B cell (primary cell): ENCODE measurements around the gene CFAP97D2. TPM values are rescaled to one million over a fixed set of nuclear protein-coding genes. Genes with fewer than 3 reads are reported as not detected.

Experiments
- ATAC-seq: fragments of 200-7000 bp; cut with Tn5 transposase; one replicate; pipeline ENCODE4 v1.10.0; 2021; ENCODE audit warnings: low read depth, mild to moderate bottlenecking, moderate number of reproducible peaks, moderate library complexity
- CTCF ChIA-PET: fragments of 350-600 bp; sonication (Branson Sonifier 250); formaldehyde crosslinking; loops from one replicate; lab custom pipeline; 2021; ENCODE audit warnings: antibody characterized with exemption, inconsistent platforms; lab: Charles Lee
- POLR2A ChIA-PET: fragments of 350-600 bp; sonication (Branson Sonifier 250); formaldehyde crosslinking; loops from one replicate; lab custom pipeline; 2021; ENCODE audit warnings: antibody characterized with exemption; lab: Charles Lee
- DNase-seq: peaks from one replicate; pipeline ENCODE4 v3.0.0; 2013
- H2AFZ ChIP-seq: 2 replicates; pipeline ENCODE4 v1.6.1; 2012; ENCODE audit warnings: mild to moderate bottlenecking, low read depth, low read length; ENCODE audit not compliant: insufficient read depth, poor library complexity, severe bottlenecking
- H3K27ac ChIP-seq, 2 donors: 1 replicate in 1 of 2; 2 replicates in 1 of 2; pipeline ENCODE4 v1.5.1; 2012 to 2013; ENCODE audit warnings: low read length in 2 of 2, mild to moderate bottlenecking in 2 of 2, moderate library complexity in 1 of 2
- H3K27me3 ChIP-seq, 4 experiments: fragments of 200-600 bp in 1 of 4; sonication (generic) in 1 of 4; replicated peaks in 1 of 4; 1 replicate in 2 of 4; 2 replicates in 2 of 4; pipeline versions ENCODE4 v1.6.1 to v1.7.0; 2013 to 2016; ENCODE audit warnings: low read length in 3 of 4, mild to moderate bottlenecking in 2 of 4, mixed read lengths in 1 of 4, moderate library complexity in 1 of 4; ENCODE audit not compliant: insufficient read depth in 4 of 4, control insufficient read depth in 3 of 4; ENCODE audit errors: control extremely low read depth in 1 of 4
- H3K36me3 ChIP-seq, 2 experiments: replicated peaks in 1 of 2; 1 replicate in 1 of 2; 2 replicates in 1 of 2; pipeline versions ENCODE4 v1.6.1 to v1.7.1; 2013; ENCODE audit warnings: low read length in 1 of 2; ENCODE audit not compliant: insufficient read depth in 2 of 2, control insufficient read depth in 1 of 2; ENCODE audit errors: control extremely low read depth in 1 of 2, extremely low read depth in 1 of 2
- H3K4me1 ChIP-seq, 2 donors: fragments of 200-600 bp in 1 of 2; sonication (generic) in 1 of 2; 1 replicate in 1 of 2; 2 replicates in 1 of 2; pipeline versions ENCODE4 v1.5.1 to v1.6.1; 2013 to 2017; ENCODE audit warnings: low read length in 2 of 2; ENCODE audit not compliant: control insufficient read depth in 2 of 2, insufficient read depth in 2 of 2
- H3K4me2 ChIP-seq: replicated peaks from 2 replicates; pipeline ENCODE3; 2012; ENCODE audit warnings: mild to moderate bottlenecking, low read depth, low read length; ENCODE audit not compliant: poor library complexity, severe bottlenecking
- H3K4me3 ChIP-seq, 5 experiments: fragments of 200-600 bp in 1 of 5; sonication (generic) in 1 of 5; 1 replicate in 3 of 5; 2 replicates in 2 of 5; pipeline versions ENCODE4 v1.5.1 to v1.7.0; 2011 to 2016; ENCODE audit warnings: low read length in 4 of 5, mild to moderate bottlenecking in 4 of 5, low read depth in 2 of 5, control low read depth in 1 of 5, moderate library complexity in 1 of 5; ENCODE audit not compliant: insufficient read depth in 1 of 5; ENCODE audit errors: control extremely low read depth in 1 of 5, extremely low read depth in 1 of 5
- H3K79me2 ChIP-seq: fragments of 200-600 bp; sonication (generic); one replicate; pipeline ENCODE4 v1.6.0; 2016; ENCODE audit warnings: low read length; ENCODE audit not compliant: control insufficient read depth, insufficient read depth
- H3K9ac ChIP-seq: fragments of 200-600 bp; sonication (generic); 2 replicates; pipeline ENCODE4 v1.6.1; 2017; ENCODE audit warnings: mild to moderate bottlenecking, low read length, moderate library complexity
- H3K9me3 ChIP-seq, 3 donors: one replicate each; pipeline versions ENCODE4 v1.6.1 to v1.7.1; 2013; ENCODE audit warnings: low read length in 2 of 3; ENCODE audit not compliant: control insufficient read depth in 2 of 3, insufficient read depth in 1 of 3; ENCODE audit errors: control extremely low read depth in 1 of 3
- H4K20me1 ChIP-seq: 2 replicates; pipeline ENCODE4 v1.6.0; 2012; ENCODE audit warnings: mild to moderate bottlenecking, low read length; ENCODE audit not compliant: insufficient read depth, control insufficient read depth, poor library complexity, severe bottlenecking
- H3K27ac Mint-ChIP-seq: one replicate; pipeline ENCODE4 v1.8.0; 2021; ENCODE audit warnings: mixed read lengths
- H3K27me3 Mint-ChIP-seq: one replicate; pipeline ENCODE4 v1.8.0; 2021; ENCODE audit warnings: mixed read lengths
- H3K4me1 Mint-ChIP-seq: one replicate; pipeline ENCODE4 v1.8.0; 2021; ENCODE audit warnings: mixed read lengths
- H3K4me3 Mint-ChIP-seq: one replicate; pipeline ENCODE4 v1.8.0; 2021; ENCODE audit warnings: mixed read lengths
- H3K9me3 Mint-ChIP-seq: one replicate; pipeline ENCODE4 v1.8.0; 2022; ENCODE audit warnings: mixed read lengths; ENCODE audit not compliant: insufficient read depth
- EZH2 ChIP-seq: IDR thresholded peaks from 2 replicates; pipeline ENCODE4 v1.6.1; 2012; ENCODE audit warnings: borderline replicate concordance, low read depth, mild to moderate bottlenecking, moderate library complexity, low read length; ENCODE audit not compliant: insufficient read depth, poor library complexity, severe bottlenecking
- WGBS: methylation state at CpG from one replicate; pipeline ENCODE4 v1.1.5; 2013; ENCODE audit warnings: missing lambda C conversion rate; ENCODE audit not compliant: insufficient coverage; 5-methylcytosine and 5-hydroxymethylcytosine counted together
- intact Hi-C: fragments of 100-400 bp; cut with micrococcal nuclease; formaldehyde crosslinking; loops from one replicate; pipeline ENCODE4 v1.10.0; 2022
- polyA plus RNA-seq: library from polyadenylated mRNA; depleted of rRNA; stranded (reverse); fragments of >200 nt; gene quantifications from 2 replicates; pipeline ENCODE4 v1.2.3, GENCODE V29; 2012
- total RNA-seq, 2 donors: library from RNA; stranded (reverse); fragments of 120-200 nt in 1 of 2; gene quantifications; 1 replicate in 1 of 2; 2 replicates in 1 of 2; pipeline versions ENCODE4 v1.2.3 to v1.2.4, GENCODE V29; 2013 to 2022
- TF ChIP-seq, protein P1 (sequence below): fragments of 200-600 bp; IDR thresholded peaks from one replicate; pipeline ENCODE4 v1.8.0; 2022; ENCODE audit warnings: antibody characterized with exemption, mild to moderate bottlenecking

Gene CFAP97D2
- total and polyA plus RNA-seq, 2 donors (not counting 1 experiment from before 2014, with no cell fraction given), result 0.09 to 0.22 TPM

DNA sequence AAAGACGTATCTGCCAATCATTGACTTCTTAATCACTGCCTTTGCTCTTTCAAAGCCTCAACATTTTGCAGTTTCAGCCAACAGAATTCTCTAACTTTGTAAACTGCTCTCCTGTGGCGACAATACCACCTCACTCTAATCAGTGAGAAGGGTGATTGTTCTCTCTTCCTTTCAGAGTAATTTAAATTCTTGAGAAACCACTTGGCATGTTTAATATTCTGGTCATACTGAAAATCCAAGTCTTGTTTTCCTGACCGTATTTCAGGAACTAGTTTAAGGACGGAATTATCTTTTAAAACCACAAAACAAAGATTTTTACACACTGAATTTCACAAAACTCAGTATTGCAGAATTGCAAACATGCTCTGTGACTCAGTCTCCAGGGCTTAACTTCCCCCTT, 50.4 kb downstream of the CFAP97D2 start:
- CTCF ChIA-PET, result interaction anchor here (1.0 to 2.2 kb wide), 3 partner anchors 86 to 276 kb away, joined by 3 to 6 read pairs (median 3); no protein-coding TSS in a partner anchor
- POLR2A ChIA-PET, result no interaction called here
- WGBS, result 80% methylated on average over 1 of the region's 4 CpGs
- intact Hi-C loops, result no loop called here
- peaks cover 15% of the 10 kb centered on the region for H3K4me1 Mint-ChIP-seq
- H3K4me2 ChIP-seq, result no peak overlapping the region
- DNase-seq (no peak), ATAC-seq (no peak)
- H3K27me3 ChIP-seq, result peaks cover 0 to 17% (median 12%) of the 10 kb centered on the region in 4 experiments
- H4K20me1 ChIP-seq, result no peaks in the 10 kb centered on the region
- no peak overlapping the region for H3K27ac ChIP-seq
- H3K79me2 ChIP-seq, result no peaks in the 10 kb centered on the region
- no peak overlapping the region for H3K9ac ChIP-seq
- no peak overlapping the region for H3K4me3 Mint-ChIP-seq
- H2AFZ ChIP-seq, result no peak overlapping the region
- peaks cover 19% of the 10 kb centered on the region for H3K27me3 Mint-ChIP-seq
- TF ChIP-seq EZH2, result no peak
- TF ChIP-seq, protein P1, sequence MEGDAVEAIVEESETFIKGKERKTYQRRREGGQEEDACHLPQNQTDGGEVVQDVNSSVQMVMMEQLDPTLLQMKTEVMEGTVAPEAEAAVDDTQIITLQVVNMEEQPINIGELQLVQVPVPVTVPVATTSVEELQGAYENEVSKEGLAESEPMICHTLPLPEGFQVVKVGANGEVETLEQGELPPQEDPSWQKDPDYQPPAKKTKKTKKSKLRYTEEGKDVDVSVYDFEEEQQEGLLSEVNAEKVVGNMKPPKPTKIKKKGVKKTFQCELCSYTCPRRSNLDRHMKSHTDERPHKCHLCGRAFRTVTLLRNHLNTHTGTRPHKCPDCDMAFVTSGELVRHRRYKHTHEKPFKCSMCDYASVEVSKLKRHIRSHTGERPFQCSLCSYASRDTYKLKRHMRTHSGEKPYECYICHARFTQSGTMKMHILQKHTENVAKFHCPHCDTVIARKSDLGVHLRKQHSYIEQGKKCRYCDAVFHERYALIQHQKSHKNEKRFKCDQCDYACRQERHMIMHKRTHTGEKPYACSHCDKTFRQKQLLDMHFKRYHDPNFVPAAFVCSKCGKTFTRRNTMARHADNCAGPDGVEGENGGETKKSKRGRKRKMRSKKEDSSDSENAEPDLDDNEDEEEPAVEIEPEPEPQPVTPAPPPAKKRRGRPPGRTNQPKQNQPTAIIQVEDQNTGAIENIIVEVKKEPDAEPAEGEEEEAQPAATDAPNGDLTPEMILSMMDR, result no peak
- H3K4me1 ChIP-seq, result peaks cover 6 to 12% of the 10 kb centered on the region in 2 donors
- H3K27ac Mint-ChIP-seq, result no peak overlapping the region
- no peaks in the 10 kb centered on the region for H3K36me3 ChIP-seq
- H3K4me3 ChIP-seq, result no peak overlapping the region
- no peaks in the 10 kb centered on the region for H3K9me3 ChIP-seq
- no peaks in the 10 kb centered on the region for H3K9me3 Mint-ChIP-seq

DNA sequence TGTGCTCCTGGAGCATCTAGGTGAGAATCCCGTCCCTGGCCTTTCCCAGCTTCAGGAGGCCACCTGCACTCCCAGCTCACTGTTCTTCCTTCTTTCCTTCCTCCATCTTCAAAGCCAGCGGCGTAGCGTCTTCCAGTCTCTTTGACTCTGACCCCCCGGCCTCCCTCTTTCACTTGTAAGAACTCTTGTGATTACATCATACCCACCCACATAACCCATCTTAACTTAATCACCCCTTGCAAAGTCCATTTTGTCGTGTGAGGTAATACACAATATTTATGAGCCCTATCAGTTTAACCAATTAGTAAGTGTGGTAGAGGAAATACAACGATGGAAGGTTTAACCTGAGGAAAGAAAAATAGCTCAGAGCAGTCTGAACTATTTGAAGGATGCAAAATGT, 51.1 kb downstream of the CFAP97D2 start:
- no peaks in the 10 kb centered on the region for H3K9me3 Mint-ChIP-seq
- peaks cover 19% of the 10 kb centered on the region for H3K27me3 Mint-ChIP-seq
- ATAC-seq, result no peak
- Histone ChIP-seq H3K9ac (no peak overlapping the region), H3K4me2 (no peak overlapping the region), H3K27me3 (peaks cover 0 to 17% (median 12%) of the 10 kb centered on the region in 4 experiments), H3K27ac (no peak overlapping the region), H4K20me1 (no peaks in the 10 kb centered on the region), H3K36me3 (no peaks in the 10 kb centered on the region), H3K4me3 (no peak overlapping the region), H3K79me2 (peaks cover 5% of the 10 kb centered on the region), H3K9me3 (no peaks in the 10 kb centered on the region), H2AFZ (no peak overlapping the region), H3K4me1 (peaks cover 6 to 12% of the 10 kb centered on the region in 2 donors)
- WGBS, result 75% methylated on average over 6 of the region's 7 CpGs
- no peak for DNase-seq
- intact Hi-C loops, result no loop called here
- H3K4me3 Mint-ChIP-seq, result no peak overlapping the region
- no peak overlapping the region for H3K27ac Mint-ChIP-seq
- ChIA-PET CTCF (no interaction called here), POLR2A (no interaction called here)
- TF ChIP-seq, protein P1, result no peak
- TF ChIP-seq EZH2, result no peak
- H3K4me1 Mint-ChIP-seq, result peaks cover 15% of the 10 kb centered on the region
